Uterus (tissue), 2 donors: Measurements from ENCODE around the gene NLGN1.

Experiments used
- POLR2A ChIP-seq, 2 donors: fragments of 450-650 bp; IDR thresholded peaks; one replicate each; pipeline ENCODE4 v1.6.1; 2016; ENCODE audit warnings: antibody characterized with exemption in 2 of 2, mild to moderate bottlenecking in 1 of 2, moderate library complexity in 1 of 2
- TF ChIP-seq, protein P1 (sequence below), 4 experiments: fragments of 200-600 bp in 2 of 4; fragments of 450-650 bp in 2 of 4; sonication (generic) in 2 of 4; IDR thresholded peaks; one replicate each; pipeline ENCODE4 v1.5.1; 2016 to 2019; ENCODE audit warnings: antibody characterized with exemption in 4 of 4, mild to moderate bottlenecking in 2 of 4, moderate library complexity in 1 of 4

DNA sequence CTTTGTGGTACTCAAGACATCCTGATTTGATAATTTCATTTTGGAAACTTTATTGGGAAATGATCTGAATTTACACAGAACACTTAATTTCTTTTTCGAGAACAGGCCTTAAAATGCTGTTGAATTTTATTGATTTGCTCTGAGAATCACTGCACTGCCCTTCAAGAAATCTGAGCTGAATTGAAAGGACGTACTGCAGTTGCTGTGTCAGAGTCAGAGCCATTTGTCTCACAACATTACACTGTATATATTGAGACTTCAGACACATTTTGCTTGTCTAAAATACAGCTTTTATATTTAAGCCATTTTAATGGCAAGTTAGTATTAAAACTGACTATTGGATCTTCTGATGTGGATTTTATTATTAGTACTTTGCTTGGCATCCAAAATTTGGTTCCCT, 504.1 kb downstream of the NLGN1 start:
- TF ChIP-seq POLR2A (IDR thresholded peaks at IDR 0.05) = no peak
- TF ChIP-seq, protein P1, sequence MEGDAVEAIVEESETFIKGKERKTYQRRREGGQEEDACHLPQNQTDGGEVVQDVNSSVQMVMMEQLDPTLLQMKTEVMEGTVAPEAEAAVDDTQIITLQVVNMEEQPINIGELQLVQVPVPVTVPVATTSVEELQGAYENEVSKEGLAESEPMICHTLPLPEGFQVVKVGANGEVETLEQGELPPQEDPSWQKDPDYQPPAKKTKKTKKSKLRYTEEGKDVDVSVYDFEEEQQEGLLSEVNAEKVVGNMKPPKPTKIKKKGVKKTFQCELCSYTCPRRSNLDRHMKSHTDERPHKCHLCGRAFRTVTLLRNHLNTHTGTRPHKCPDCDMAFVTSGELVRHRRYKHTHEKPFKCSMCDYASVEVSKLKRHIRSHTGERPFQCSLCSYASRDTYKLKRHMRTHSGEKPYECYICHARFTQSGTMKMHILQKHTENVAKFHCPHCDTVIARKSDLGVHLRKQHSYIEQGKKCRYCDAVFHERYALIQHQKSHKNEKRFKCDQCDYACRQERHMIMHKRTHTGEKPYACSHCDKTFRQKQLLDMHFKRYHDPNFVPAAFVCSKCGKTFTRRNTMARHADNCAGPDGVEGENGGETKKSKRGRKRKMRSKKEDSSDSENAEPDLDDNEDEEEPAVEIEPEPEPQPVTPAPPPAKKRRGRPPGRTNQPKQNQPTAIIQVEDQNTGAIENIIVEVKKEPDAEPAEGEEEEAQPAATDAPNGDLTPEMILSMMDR (IDR thresholded peaks at IDR 0.05) = no peak
